Common myeloid progenitor, CD34-positive (primary cell): ENCODE measurements around the gene ZFHX3.

Source experiments
- CTCF ChIA-PET: fragments of 350-600 bp; sonication (Branson Sonifier 250); formaldehyde crosslinking; loops from one replicate; lab custom pipeline; 2021; ENCODE audit warnings: antibody characterized with exemption; lab: Charles Lee
- POLR2A ChIA-PET: fragments of 350-600 bp; sonication (Branson Sonifier 250); formaldehyde crosslinking; loops from one replicate; lab custom pipeline; 2021; ENCODE audit warnings: antibody characterized with exemption; lab: Charles Lee
- DNase-seq, 3 donors: peaks; one replicate each; pipeline versions ENCODE4 v3.0.0 to v3.0.0-alpha.2; 2013
- H3K27ac ChIP-seq, 2 experiments: 1 replicate in 1 of 2; 2 replicates in 1 of 2; pipeline ENCODE4 v1.7.0; 2013; ENCODE audit warnings: inconsistent platforms in 2 of 2, low read length in 2 of 2, mild to moderate bottlenecking in 2 of 2, low read depth in 1 of 2, moderate library complexity in 1 of 2; ENCODE audit not compliant: severe bottlenecking in 2 of 2, insufficient read depth in 1 of 2, poor library complexity in 1 of 2
- H3K27me3 ChIP-seq, 5 experiments: replicated peaks in 2 of 5; 1 replicate in 3 of 5; 2 replicates in 2 of 5; pipeline versions ENCODE4 v1.6.1 to v1.7.0; 2013; ENCODE audit warnings: low read length in 4 of 5, mild to moderate bottlenecking in 2 of 5, moderate library complexity in 2 of 5, inconsistent platforms in 1 of 5; ENCODE audit not compliant: insufficient read depth in 5 of 5, control insufficient read depth in 4 of 5
- H3K36me3 ChIP-seq, 4 experiments: 1 replicate in 2 of 4; 2 replicates in 2 of 4; pipeline versions ENCODE4 v1.6.1 to v1.7.0; 2013; ENCODE audit warnings: low read length in 3 of 4, control low read depth in 1 of 4, mild to moderate bottlenecking in 1 of 4; ENCODE audit not compliant: control insufficient read depth in 4 of 4, insufficient read depth in 4 of 4
- H3K4me1 ChIP-seq, 4 experiments: 1 replicate in 3 of 4; 2 replicates in 1 of 4; pipeline versions ENCODE4 v1.6.1 to v1.7.1; 2013; ENCODE audit warnings: low read length in 3 of 4, mild to moderate bottlenecking in 3 of 4, control low read depth in 1 of 4, inconsistent platforms in 1 of 4, moderate library complexity in 1 of 4; ENCODE audit not compliant: control insufficient read depth in 4 of 4, insufficient read depth in 4 of 4; ENCODE audit errors: control extremely low read depth in 1 of 4
- H3K4me3 ChIP-seq, 7 experiments: 1 replicate in 4 of 7; 2 replicates in 3 of 7; pipeline versions ENCODE4 v1.5.1 to v1.7.0; 2013; ENCODE audit warnings: mild to moderate bottlenecking in 7 of 7, low read length in 6 of 7, moderate library complexity in 6 of 7, inconsistent platforms in 2 of 7, low read depth in 2 of 7, control low read depth in 1 of 7; ENCODE audit not compliant: insufficient read depth in 4 of 7, control insufficient read depth in 1 of 7; ENCODE audit errors: extremely low read depth in 1 of 7
- H3K9me3 ChIP-seq, 5 experiments: 1 replicate in 4 of 5; 2 replicates in 1 of 5; pipeline versions ENCODE4 v1.6.1 to v1.7.1; 2013; ENCODE audit warnings: low read length in 4 of 5, mild to moderate bottlenecking in 2 of 5, inconsistent platforms in 1 of 5, low read depth in 1 of 5, moderate library complexity in 1 of 5; ENCODE audit not compliant: control insufficient read depth in 4 of 5, insufficient read depth in 2 of 5; ENCODE audit errors: control extremely low read depth in 1 of 5
- WGBS: methylation state at CpG from one replicate; pipeline ENCODE4 v1.1.5; 2013; ENCODE audit not compliant: insufficient coverage; 5-methylcytosine and 5-hydroxymethylcytosine counted together

ZFHX3 gene

DNA sequence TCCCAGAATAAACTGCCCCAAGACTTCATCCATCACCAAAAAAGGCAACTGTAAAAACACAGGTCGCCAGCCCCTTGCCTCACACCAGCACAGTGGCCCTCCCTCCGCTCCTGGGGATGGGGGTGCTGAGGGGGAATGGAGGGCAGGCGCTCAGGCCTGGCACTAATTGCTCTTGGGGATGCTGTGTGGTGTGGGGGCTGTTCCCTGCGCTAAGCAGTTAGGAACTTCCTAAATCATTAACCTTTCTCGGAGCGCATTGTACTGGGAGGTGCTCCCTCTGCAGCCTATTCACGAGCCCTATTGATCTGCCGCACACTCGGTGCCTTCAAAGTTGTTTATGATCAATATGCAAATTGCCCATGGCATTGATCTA is 199.9 kb downstream of the ZFHX3 start:
- POLR2A ChIA-PET: no interaction called here
- H3K4me1 ChIP-seq: peaks cover 0 to 66% (median 47%) of the 10 kb centered on the region in 4 experiments
- H3K27ac ChIP-seq: no peak overlapping the region
- H3K27me3 ChIP-seq: no peaks in the 10 kb centered on the region
- no peak overlapping the region for H3K4me3 ChIP-seq
- CTCF ChIA-PET: interaction anchor here (0.7 to 5.7 kb wide), 9 partner anchors 9 to 222 kb away, joined by 3 to 58 read pairs (median 5); partner anchors contain the start of gene ZFHX3
- WGBS: 86% methylated on average over 6 of the region's 9 CpGs
- peak in 1 of 3 donors; percentile 18 for DNase-seq
- no peaks in the 10 kb centered on the region for H3K36me3 ChIP-seq
- H3K9me3 ChIP-seq: no peaks in the 10 kb centered on the region

DNA sequence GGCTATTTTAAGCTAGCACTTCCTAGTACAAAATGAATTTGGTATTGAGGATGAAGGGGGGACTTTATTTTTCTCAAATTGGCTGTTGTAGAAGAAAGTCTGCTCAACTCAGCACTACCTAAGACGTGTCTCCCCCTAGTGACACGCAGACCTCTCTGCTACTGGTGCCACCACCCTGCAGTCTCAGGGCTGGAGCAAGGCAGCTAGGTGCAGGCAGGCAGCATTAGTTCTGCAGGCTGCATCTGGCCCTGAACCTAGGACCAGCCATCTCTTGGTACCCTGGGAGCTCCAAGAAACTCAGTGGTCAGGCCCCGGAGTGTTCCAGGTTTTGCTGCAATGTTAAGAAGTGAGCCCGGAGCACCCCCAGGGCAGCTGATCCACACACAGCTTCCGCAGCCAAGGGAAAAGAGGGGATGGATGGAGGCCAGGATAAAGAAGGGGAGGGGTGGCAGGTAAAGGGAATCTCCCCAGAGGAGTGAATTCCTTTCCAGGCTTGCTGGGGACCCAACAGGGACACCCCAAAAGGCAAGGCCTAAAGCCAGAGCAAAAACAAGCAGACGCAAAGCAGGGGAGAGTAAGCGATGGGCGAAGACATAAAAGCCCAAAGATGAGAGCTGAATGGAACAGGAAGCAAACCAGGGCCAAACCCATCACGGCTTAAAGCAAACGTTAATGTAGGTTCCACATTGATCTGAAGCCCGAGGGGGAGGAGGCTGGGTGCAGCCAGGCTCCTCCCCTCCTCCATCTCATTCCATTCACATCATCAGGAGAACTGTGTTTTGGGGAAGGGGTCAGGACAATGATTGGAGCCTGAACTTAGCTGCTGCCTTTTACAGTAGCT is 200.5 kb downstream of the ZFHX3 start:
- peaks cover 0 to 61% (median 47%) of the 10 kb centered on the region in 4 experiments for H3K4me1 ChIP-seq
- CTCF ChIA-PET: interaction anchor here (0.7 to 5.7 kb wide), 12 partner anchors 9 to 223 kb away, joined by 3 to 58 read pairs (median 4); no protein-coding TSS in a partner anchor
- H3K4me3 ChIP-seq: no peak overlapping the region
- no peaks in the 10 kb centered on the region for H3K27me3 ChIP-seq
- WGBS: 70% methylated on average over 8 of the region's 11 CpGs
- POLR2A ChIA-PET: no interaction called here
- H3K9me3 ChIP-seq: no peaks in the 10 kb centered on the region
- H3K27ac ChIP-seq: no peak overlapping the region
- H3K36me3 ChIP-seq: no peaks in the 10 kb centered on the region
- DNase-seq: peak; percentile 54 to 75 (median 71)

DNA sequence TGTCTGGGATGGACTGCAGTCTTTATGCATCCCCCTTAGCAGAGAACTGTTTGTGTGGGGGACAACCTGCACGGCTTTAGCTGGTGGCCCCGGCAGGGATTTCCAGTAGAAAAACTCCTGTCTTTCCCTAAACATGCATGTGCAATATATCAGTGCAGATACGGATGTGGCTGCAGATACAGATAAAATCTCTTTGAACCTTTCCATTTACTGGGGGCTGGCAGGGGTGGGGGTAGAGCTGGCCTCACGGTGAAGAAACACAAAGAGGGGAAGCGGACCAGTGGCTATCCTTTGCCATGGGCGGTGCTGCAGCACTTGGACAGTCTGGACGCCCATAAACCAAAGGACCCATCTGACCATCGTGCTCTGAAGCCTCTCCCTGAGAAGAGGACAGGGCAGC is 201.3 kb downstream of the ZFHX3 start:
- Histone ChIP-seq H3K36me3 (no peaks in the 10 kb centered on the region), H3K27ac (no peak overlapping the region), H3K4me3 (no peak overlapping the region), H3K27me3 (no peaks in the 10 kb centered on the region), H3K9me3 (no peaks in the 10 kb centered on the region), H3K4me1 (peaks cover 0 to 61% (median 45%) of the 10 kb centered on the region in 4 experiments)
- WGBS: 59% methylated on average over 8 of the region's 8 CpGs
- no peak for DNase-seq
- CTCF ChIA-PET: interaction anchor here (1.1 to 5.7 kb wide), 7 partner anchors 9 to 224 kb away, joined by 3 to 58 read pairs (median 5); no protein-coding TSS in a partner anchor
- POLR2A ChIA-PET: no interaction called here

DNA sequence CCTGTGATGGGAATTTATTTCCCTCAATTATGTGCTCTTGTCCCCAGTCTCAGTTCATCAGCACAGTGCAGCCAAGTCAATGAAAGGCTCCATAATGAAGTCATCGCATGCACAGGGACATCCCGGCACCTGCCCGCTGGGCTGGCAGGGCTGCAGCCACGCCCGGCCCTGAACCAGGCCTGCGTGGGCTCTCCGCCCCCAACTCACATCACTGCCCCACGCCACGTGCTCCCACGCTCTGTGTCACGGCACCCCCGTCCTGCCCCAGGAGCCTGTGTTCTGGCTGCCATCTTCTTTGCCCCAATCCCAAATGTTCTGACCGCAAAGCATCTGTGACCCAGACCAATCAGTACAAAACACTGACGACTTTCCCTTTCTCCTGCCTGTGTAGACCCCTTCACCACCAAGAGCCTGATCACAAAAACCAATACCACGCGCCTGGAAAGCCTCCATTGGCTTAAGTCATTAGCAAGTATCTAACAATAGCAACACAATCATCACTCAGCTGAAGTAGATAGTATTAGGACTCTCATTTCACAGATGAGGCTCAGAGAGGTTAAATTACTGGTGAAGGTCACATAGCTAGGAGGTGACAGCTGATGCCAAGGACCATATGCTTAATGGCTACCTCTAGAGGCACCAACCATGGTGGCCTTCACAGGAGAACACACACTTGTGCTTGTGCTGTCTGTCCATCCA is 202.5 kb downstream of the ZFHX3 start:
- no peaks in the 10 kb centered on the region for H3K27me3 ChIP-seq
- no peaks in the 10 kb centered on the region for H3K9me3 ChIP-seq
- H3K36me3 ChIP-seq: no peaks in the 10 kb centered on the region
- POLR2A ChIA-PET: no interaction called here
- no peak overlapping the region for H3K27ac ChIP-seq
- DNase-seq: no peak
- H3K4me1 ChIP-seq: peaks cover 4 to 70% (median 50%) of the 10 kb centered on the region in 4 experiments
- 98% methylated on average over 14 of the region's 16 CpGs for WGBS
- CTCF ChIA-PET: interaction anchor here (0.5 to 5.7 kb wide), 7 partner anchors 11 to 116 kb away, joined by 3 to 58 read pairs (median 3); no protein-coding TSS in a partner anchor
- no peak overlapping the region for H3K4me3 ChIP-seq

DNA sequence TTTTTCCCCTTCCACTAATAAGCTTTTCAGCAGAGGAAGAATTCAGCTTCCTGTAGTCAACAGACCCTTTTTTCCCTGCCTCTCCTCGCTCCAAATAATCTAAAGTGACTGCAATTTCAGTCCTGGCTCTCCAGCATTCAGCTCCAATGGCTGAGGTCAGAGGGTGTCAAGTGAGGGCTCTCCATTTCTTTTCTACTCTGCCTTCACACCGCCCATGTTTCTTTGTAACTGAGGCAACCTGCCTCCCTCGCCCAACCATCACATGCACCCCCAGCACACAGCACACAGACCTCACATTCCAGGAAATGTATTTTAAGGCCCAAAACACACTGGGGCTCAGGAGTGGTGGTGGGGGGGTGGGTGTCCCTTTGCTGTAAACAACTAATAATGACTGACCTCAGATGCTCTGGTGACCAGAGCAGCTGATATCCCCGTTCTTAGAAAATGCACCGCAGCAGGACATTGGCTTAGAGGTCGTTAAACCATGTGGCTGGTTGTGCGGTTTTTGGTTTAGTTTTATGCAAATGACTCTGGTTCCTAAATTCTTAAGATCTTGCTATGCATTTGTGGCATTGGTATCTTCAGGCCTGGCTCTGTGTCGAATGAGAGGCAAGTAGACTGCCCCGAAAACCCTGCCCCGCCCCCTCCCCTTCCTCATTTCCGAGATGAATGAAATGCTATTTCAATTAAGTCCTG is 203.6 kb downstream of the ZFHX3 start:
- peaks cover 0 to 3% (median 0%) of the 10 kb centered on the region in 4 experiments for H3K36me3 ChIP-seq
- DNase-seq: peak; percentile 43 to 84 (median 81)
- no peaks in the 10 kb centered on the region for H3K9me3 ChIP-seq
- H3K27me3 ChIP-seq: no peaks in the 10 kb centered on the region
- H3K27ac ChIP-seq: no peak overlapping the region
- POLR2A ChIA-PET: interaction anchor here (0.6 to 0.7 kb wide), 2 partner anchors 55 to 135 kb away, joined by 3 to 4 read pairs; no protein-coding TSS in a partner anchor
- peaks cover 4 to 71% (median 54%) of the 10 kb centered on the region in 4 experiments for H3K4me1 ChIP-seq
- CTCF ChIA-PET: interaction anchor here (0.6 to 5.7 kb wide), 5 partner anchors 9 to 118 kb away, joined by 3 to 58 read pairs (median 3); no protein-coding TSS in a partner anchor
- WGBS: 30% methylated on average over 10 of the region's 11 CpGs
- peak overlapping the region in 3 of 7 experiments; percentile 5 to 46 (median 19) for H3K4me3 ChIP-seq

DNA sequence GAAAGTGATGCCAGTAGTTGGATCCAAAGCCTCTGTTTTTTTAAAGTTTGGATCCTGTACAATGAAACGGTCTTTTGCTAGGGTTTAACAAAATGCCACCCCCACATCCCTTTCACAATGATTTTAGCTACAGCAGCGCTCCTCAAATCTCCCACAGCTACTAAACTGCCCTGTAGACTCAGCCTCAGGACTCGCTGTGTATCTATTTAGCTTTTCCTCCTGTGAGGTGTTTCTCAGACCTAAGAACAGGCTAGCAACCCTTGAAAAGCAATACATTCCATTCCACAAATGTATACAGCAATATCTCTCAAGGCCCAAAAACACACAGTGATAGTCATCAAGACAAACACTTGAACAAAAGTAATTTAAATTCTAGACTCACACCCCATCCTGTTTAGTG is 206.4 kb downstream of the ZFHX3 start:
- WGBS: 89% methylated on average over 3 of the region's 3 CpGs
- CTCF ChIA-PET: interaction anchor here (0.9 to 2.0 kb wide), 2 partner anchors 9 to 209 kb away, joined by 3 to 12 read pairs; no protein-coding TSS in a partner anchor

More for the DNA sequence above, 206.4 kb downstream of the ZFHX3 start:
- H3K4me3 ChIP-seq: no peak overlapping the region
- POLR2A ChIA-PET: no interaction called here
- peaks cover 4 to 49% (median 38%) of the 10 kb centered on the region in 4 experiments for H3K4me1 ChIP-seq
- peaks cover 0 to 3% (median 0%) of the 10 kb centered on the region in 4 experiments for H3K36me3 ChIP-seq
- H3K27ac ChIP-seq: no peak overlapping the region
- no peaks in the 10 kb centered on the region for H3K9me3 ChIP-seq
- DNase-seq: no peak
- H3K27me3 ChIP-seq: no peaks in the 10 kb centered on the region
